Measurements from ENCODE around the gene ZNF454.

Gene ZNF454

DNA sequence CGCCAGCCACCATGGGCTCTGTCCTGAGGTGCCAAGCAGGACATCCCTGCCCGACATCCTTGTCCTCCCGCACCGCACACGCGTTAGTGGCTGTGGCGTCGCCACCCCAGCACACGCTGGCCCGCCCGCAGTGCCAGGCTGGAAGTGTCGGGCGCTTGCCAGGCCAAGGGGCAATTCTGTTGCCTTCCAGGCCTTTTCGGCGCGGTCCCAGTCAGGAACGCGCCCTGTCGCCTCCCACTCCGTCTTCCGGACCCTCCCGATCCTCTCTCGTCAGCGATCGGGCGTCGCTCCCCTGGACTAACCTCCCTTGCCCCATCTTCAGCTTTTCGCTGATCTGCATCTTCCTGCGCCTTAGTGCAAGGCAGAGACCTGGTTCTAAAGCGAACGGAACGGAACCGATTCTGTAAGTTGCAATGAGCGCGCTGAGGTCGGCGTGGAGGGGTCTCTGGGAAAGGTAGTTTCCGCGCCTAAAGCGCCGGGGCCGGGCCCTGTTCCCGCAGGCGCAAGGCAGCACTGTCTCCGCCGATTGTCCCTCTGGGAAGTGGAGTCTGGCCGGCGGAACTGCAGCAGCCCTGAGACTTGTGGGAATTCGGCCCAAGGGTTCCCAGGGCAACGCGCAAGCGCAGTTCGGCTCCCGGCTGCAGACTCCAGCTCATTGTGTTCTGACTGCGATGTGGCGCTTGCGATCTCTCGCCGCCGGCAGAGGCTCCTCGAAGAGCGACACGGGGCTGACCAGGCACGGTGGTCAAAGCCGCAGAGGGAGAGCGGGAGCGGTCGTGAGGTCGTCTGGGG lies at the start of gene ZNF454:
Gene ZNF454 (plus strand): TSS at position 630 of the 792 bp plus-strand sequence. CDS start 1,594 bp downstream, outside the sequence.
- DNase-seq: no peak

DNA sequence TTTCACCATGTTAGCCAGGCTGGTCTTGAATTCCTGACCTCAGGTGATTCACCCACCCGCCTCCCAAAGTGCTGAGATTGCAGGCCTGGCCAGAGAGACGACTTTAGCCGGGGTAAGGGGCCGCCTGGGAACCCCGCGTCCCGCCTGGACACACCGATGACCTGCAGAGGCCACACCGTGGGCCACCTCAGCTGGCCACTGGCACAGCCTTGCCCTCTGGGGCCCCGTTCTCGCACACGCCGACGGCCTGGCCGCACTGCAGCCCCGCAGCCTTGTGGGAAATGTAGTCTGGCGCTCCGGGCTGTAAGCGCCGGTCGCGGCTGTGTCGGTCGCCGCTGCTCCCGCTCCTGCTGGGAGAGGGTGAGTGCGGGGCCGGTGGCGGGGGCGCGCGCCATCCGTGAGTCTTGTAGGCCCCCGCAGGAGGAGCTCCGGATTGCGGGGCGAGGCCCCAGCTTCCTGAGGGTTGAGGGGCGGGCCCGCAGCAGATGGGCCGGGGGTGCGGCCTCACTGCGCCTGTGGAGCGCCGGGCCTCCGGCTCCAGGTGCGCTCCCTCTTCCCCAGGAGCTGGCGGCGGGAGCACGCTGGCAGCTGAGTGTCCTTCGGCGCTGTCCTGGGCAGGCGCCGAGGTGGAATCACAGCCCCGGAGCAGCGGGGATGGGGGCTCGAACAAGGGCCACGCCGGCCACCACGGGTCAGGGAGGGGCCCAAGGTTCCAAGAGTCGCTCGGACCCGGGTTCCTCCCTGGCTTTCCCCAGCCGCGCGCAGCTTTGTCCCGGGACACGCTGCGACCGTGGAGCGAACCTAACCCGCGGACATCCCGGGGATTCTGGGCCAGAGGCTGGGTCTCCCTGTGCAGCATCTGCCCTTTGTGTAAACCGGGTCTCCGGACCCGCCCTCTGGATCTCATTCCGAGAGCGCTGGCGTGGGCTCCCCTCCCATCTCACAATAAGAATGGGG lies 45.1 kb upstream of the ZNF454 start, which contains the start of gene ZFP2:
Gene ZFP2 (plus strand): TSS at position 299 of the 957 bp plus-strand sequence. CDS start 35,401 bp downstream, outside the sequence.
- peak; percentile 28 for DNase-seq

DNA sequence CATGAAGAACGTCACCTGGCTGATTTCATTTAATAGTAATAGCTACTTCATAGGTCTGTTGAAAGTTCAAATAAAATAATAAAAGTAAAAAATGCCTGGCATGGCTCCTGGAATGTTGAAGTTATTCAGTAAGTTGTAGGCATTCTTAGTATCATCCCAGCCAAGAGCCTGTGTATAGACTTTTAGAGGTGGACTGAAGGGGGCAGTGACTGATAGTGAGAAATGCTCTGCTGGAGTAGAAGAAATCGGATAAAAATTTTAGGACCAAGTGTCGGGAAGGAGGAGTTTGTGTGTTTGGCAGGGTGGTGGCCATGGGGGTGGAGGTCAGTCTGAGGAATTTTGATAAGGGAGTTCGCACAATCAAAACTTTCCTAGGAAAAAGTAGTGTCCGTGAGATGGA lies 41.7 kb upstream of the ZNF454 start:
- no peak for DNase-seq

DNA sequence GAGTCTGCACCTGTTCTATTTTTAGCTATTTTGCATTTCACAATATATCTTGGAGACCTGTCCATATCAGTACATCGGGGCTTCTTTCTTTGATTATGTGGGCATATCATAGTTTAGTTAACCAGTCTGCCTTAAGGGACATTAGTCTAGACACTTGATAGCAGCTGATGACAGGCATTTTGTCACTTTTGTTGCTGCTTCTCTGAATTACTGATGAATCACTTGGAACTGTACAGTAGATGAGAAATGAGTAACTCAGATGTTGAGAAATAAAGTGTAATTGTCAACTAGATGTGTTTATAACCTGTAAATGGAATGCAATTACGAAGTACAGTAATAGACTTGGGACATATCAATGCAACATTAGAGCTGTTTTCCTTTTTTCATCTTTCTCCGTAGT lies 38.1 kb upstream of the ZNF454 start:
- no peak for DNase-seq

DNA sequence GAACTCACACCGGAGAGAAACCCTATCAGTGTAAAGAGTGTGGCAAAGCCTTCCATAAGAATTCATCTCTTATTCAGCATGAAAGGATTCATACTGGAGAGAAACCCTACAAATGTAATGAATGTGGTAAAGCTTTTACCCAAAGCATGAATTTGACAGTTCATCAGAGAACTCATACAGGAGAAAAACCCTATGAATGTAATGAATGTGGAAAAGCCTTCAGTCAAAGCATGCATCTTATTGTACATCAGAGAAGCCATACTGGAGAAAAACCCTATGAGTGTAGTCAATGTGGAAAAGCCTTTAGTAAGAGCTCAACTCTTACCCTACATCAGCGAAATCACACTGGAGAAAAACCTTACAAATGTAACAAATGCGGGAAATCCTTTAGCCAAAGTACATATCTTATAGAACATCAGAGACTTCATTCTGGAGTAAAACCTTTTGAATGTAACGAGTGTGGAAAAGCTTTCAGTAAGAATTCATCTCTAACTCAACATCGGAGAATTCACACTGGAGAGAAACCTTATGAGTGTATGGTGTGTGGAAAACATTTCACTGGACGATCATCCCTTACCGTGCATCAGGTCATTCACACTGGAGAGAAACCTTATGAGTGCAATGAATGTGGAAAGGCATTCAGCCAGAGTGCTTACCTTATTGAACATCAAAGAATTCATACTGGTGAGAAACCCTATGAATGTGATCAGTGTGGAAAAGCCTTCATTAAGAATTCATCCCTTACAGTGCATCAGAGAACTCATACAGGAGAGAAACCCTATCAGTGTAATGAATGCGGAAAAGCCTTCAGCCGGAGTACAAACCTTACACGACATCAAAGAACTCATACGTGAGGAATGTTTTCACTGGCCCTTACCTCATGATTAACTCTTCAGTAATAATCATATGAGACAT lies 8.9 kb upstream of the ZNF454 start:
- DNase-seq: no peak

DNA sequence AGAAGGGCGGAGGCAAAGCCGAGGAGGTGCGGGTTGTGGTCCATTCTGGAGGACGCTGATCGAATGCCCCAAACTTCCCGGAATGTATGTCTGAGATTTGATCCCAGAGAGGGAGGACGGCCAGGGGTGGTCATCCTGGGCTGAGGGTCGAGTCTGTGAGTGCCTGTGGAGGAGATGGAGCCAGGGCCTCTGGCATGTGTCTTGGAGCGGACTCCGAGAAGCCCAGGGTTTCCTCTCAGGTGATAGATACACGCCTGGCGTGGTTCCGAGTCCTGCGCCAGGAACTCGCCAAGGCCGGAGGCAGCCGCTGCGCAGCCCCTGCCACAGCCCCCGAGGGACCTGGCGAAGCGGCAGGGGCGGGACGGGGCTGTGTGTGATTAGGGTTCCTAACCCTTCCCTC lies 363 bp downstream of the ZNF454 start:
- no peak for DNase-seq

DNA sequence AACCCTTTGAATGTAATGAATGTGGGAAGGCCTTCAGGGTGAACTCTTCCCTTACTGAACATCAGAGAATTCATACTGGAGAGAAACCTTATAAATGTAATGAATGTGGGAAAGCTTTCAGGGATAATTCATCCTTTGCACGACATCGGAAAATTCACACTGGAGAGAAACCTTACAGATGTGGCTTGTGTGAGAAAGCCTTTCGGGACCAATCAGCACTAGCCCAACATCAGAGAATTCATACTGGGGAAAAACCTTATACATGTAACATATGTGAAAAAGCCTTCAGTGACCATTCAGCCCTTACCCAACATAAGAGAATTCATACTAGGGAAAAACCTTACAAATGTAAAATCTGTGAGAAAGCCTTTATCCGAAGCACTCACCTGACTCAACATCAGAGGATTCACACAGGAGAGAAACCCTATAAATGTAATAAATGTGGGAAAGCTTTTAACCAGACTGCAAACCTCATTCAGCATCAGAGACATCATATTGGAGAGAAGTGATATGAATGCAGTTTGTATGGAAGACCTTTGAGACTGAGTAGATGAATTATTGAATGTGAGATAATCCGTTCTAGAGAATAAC lies 24.6 kb downstream of the ZNF454 start:
- DNase-seq: no peak

DNA sequence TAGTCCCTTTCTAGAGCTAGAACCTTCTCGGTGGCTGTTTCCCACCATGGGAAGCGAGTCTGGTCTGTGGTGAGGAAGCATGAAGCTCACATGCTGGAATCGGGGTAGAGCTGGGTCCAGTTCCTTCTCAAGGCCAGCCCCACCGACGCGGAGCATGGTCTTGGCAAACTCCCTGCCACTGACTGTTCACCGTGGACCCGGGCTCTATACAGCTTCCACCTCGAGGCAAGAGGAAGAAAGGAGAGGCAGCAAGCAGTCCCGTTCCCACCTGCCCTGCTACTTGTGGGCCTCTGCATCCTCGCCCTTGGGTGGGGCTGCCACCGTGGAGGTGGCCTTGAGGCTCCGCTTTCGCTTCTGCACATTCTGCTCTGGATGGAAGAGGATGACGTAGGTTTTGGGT lies 40.4 kb downstream of the ZNF454 start:
- DNase-seq: no peak

DNA sequence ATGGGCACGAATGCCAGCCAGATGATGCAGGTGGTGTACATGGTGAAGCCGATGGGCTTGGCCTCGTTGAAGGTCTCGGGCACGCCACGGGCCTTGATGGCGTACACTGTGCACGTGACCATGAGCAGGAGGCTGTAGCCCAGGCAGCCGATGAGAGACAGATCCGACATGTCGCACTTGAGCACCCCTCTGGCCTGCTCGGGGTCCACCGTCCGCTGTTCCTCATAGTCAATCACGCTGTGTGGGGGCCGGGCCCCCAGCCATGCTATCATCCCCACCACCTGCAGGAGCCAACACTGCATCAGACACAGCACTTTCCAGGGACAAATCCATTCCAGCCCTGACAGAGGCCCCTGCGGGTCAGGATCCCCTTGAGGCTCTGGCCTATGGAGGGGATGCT lies 41.9 kb downstream of the ZNF454 start:
- no peak for DNase-seq

DNA sequence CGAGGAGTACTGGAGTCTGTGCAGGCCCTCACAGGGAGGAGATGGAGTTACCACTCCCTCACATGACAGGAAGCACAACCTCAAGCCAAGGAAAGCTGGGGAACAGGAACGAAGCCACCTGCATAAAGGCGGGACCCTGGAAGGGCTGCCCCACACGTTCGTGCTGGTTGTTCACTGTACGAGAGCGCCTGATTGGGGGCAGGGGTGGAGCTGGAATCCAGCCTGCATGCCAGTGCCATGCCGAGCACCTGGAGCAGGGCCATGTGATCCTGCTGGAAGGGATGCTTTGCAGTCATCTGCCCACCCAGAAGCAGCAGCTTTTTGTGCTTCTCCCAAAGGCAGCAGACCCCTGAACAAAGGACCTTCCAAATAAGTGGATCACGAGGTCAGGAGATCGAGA lies 42.7 kb downstream of the ZNF454 start:
- no peak for DNase-seq

DNA sequence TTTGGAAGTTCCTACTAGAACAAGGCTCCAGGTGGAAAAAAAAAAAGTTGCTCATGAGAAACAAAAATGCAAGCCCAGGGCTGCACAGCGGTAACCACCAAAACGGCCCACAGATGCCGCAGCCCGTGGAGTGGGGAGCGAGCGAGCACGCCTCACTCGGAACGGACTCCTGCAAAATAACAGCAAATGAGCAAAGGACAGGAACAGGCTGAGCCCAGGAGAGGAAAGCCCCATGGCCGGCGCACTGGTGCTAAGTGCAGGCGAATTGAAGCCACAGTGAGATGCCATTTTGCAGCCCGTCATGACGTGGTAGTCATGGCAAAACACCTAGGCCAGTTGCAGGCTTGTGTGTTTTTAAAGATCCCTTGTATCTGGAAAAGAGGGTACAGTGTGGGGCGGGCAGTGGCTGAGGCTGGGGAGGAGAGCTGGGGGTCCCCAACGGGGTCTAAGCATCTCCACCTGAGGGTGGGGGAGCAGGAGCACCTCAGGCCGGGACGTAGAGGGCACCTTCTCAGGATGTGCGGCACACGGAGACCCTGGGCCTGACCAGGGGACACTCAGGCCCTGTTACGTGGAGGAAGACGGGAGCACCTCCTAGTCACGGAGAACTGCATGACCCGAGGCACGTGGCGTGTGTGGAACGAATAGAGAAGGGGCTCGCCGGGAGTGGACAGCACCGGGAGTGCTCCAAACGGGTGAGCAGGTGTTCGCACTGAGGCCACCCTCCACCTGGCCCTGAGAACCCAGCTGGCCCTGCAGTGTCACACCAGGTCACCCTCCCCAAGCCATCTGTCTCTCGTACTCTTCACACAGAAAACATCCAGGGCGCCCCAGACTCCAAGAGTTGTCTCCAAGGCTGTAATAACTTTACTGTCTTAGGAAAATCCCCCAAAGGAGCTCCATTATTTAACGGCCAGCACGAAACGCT lies 43.4 kb downstream of the ZNF454 start:
- no peak for DNase-seq

DNA sequence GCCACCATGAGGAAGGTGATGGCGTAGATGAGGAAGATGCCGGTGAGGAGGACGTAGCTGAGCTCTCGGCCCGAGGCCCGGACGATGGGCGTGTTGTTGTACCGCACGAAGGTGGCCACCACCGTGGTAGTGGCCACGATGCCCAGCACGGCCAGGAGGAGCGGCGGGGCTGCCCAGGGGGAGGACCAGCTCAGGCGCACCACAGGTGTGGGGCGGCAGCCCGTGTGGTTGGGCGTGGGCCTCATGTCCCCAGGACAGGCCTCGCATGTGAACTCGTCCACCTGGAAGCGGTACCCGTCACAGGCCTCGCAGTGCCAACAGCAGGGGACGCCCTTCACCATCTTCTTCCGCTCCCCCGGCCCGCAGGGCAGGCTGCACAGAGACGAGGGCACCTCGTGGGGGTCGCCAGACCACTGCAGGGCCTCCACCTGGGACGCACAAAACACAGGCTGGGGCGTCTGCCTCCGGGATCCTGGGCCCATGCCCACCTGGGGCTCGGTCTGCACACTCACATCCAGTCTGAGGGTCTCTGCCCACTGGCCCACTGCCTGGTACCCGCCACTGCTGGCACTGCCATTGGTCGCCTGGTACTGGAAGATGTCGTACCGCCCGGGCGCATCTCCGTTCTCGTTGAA lies 45.4 kb downstream of the ZNF454 start:
- DNase-seq: no peak

DNA sequence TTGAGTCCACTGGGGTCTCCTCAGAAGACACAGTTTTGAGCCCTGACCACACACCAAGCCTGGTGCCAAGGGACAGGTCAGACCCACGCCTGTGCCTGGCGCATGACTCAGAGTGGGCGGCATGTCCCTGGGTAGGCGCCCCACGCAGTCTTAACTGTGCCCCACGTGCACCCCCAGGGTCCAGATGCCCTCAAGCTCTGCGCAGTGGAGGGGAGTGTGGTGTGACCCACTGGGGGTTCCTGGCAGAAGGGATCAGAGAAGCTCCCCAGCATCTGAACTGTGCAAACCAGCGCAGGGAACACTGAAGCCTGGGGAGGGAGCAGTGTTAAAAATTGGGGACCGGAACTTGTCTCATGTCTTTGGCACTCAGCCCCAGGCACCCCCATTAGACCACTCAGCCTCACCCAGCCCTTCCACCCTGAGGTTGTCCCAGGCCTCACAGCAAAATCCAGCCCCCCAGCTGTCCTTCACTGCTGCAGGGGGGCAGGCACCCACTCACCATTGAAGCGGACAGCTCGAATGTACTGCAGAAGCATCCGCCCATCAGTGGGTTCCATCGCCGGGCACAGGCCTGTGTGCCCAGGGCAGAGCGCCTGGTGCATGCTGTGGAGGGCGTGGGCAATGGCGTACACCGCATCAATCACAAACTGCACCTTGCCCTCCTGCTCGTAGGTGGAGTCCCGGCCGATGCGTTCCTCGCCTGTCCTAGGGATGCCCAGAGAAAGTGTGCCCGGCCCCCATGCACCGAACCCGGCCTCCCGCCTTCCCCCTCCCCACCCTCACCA lies 47.6 kb downstream of the ZNF454 start:
- DNase-seq: no peak

DNA sequence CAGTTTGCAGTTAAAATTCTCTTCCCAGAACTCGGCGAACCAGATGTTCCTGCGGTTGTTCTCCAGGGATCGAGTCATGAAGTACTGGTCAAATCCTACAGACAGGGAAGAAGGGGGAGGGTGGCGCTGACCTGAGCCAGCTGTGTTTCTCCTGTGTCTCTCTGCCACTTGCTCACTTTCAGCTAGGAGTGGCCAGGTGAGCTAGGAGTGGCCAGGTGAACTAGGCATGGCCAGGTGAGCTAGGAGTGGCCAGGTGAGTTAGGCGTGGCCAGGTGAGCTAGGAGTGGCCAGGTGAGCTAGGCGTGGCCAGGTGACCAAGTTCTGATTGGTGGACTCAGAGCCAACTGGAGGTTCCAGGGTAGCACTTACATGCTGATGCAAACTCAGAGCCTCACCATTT lies 48.3 kb downstream of the ZNF454 start:
- no peak for DNase-seq

DNA sequence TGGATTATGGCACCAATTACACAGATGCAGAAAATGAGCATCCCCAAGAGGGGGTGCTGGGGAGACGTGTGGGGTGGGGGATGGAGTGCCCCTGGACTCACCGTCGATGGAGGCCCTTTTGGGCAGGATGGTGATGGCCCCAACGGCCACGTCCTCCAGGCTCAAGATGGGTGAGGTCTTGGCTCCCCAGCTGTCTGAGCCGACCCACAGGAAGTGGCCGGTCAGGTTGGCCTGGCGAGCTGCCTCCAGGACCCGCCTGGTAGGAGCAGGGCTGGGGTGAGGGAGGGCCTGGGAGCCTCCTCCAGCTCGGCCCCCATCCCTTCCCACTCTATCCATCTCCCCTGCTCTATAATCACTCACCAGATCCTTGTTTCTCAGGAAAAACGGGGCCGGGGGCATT lies 49.5 kb downstream of the ZNF454 start:
- no peak for DNase-seq

DNA sequence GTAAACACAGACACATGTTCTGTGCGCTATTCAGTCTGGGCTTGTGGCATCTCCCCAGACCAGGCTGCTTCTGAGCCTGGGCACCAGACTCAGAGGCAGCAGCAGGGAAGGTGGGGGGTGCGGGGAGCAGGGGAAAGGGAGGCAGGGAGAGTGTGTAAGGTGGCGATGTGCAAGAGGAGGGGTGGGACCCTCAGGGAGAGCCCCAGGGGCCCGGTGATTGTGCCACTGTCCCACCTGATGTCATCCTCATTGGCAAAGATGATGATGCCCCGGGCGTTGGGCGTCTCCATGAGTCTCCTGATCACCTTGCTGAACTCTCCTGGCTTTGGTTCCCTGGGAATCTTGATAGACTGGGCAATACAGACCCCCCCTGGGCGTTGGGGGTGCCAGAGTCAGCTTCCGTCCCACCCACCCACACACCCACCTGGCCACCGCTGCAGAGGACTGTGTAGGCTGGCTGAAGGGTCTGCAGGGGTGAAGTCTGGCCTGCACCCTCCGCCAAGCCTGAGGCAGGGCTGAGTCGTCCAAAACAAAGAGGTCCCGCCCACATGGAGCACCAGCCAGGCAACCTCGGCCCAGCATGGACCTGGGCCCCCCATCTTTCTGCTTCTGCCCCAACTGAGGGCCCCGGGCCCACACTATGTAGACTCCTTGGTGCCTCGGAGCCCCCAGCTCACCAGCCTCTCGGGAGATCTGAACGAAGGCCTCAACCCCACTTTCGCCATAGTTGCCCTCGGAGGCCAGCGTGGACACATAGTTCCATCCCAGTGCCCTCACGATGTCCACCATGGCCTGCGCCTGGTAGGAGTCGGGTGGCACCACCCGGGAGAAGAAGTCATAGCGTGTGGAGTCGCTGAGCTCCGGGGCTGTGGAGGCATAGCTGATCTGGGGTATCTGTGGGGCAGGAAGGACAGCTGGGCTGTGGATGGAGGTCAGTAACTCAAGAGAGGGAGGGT lies 50.5 kb downstream of the ZNF454 start:
- no peak for DNase-seq

DNA sequence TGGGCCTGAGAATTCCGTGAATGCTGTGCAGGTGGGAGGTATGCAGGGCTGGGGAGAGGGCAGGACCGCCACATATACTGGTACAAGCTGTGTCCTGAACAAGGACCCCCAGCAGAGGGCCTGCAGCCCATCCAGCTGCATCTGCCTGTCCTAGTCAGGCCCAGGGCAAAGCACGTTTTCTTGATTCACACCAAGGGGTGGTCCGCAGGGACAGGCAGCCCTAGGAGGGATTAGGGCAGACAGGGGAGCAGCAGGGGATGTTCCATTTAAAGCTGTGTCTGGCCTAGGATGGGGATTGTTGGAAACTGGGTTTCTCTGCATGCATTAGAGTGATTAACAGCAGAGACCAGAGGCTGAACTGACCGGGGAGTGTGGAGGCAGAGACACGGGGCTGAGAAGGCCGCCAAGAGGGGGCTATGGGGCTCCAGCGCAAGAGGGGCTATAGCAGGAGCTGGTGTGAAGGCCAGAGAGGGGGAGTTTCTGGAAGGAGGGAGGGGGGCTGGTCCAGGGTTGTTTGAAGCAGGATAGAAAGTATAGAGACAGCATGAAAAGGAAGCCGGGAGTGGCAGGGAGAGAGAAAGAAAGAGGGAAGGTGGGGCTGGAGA lies 51.4 kb downstream of the ZNF454 start:
- no peak for DNase-seq

DNA sequence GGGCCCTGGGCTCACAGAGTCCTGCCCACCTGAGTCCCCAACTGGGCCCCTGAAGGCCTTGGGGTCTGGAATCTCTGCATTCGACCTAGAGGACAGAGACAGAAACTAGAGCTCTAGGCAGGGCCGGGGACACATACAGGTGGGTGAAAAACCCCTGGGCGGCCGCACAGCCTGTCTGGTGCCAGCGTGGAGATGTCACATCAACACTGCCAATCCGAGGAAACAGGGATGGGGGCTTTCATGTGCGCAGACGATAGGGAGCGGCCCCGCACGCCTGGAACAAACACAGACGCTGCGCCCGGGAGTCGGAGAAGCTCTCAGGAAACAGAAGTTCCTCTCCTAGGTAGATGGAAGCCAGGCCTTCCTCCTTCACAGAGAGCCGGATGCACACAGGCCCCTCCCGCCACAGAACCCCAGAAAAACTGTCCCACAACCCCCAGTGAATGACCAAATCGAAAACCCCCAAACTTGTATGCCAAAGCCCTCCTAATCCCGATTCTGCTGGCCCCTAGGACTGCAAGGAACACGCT lies 52.3 kb downstream of the ZNF454 start:
- DNase-seq: no peak

Measured in activated naive CD4-positive, alpha-beta T cell treated with anti-CD3 and anti-CD28 coated beads, Interleukin-2, amount 50 U/mL, for 16 hours (primary cell).